AG09319 (cell line): ENCODE results near the gene RNASE7.

ENCODE experiments used
- DNase-seq: peaks from one replicate; pipeline ENCODE4 v3.0.0-alpha.2; 2010; ENCODE audit warnings: low read depth; ENCODE audit errors: extremely low read depth
- CTCF ChIP-seq: IDR thresholded peaks from 2 replicates; pipeline ENCODE4 v1.5.1; 2011; ENCODE audit warnings: low read depth, mild to moderate bottlenecking, inconsistent platforms, low read length, moderate library complexity

Gene RNASE7

GRCh38 chr14:21041676-21042433 lies at the start of gene RNASE7:
Gene RNASE7 (plus strand): TSS chr14:21042362. CDS start chr14:21042993, 631 bp downstream.
- no peak for DNase-seq
- TF ChIP-seq CTCF = no peak

DNA sequence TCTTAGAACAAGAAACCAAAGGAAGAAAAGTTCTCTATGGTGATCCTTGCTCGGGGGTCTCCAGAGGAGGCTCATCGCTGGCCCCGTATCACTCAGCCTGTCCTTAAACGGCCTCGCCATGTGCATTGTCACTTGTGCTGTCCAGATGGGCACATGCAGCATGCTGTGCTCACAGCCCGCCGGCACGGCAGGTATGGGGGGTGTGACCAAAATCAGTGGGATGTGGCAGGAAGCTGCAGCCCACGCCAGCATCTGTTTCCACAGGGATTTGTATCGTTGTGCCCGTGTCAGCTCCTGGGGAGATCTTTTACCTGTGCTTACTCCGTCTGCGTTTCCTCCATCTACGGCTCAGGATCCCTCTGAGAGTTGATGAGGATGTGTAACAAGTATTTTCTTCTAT lies 45.6 kb upstream of the RNASE7 start:
- no peak for DNase-seq
- no peak for TF ChIP-seq CTCF

DNA sequence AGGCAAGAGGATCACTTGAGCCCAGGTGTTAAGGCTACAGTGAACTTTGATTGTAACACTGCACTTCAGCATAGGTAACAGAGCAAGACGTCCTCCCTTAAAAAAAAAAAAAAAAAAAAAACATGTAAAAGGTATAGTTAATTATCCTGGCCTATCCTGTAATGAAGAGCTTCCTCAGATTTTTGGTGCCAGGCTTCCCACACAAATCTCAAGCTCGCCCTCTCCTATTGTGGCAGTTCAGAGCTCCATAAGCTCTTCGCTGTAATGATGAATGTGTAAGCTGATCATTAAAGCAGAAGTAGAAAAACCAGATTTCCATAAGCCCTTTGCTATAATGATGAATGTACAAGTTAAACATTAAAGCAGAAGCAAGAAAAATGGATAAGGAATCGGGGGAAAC lies 45.0 kb upstream of the RNASE7 start:
- TF ChIP-seq CTCF = no peak
- DNase-seq = no peak

- TF ChIP-seq CTCF = no peak
- no peak for DNase-seq
These were observed 44.6 kb upstream of the RNASE7 start for GRCh38 chr14:20997564-20997963.

DNA sequence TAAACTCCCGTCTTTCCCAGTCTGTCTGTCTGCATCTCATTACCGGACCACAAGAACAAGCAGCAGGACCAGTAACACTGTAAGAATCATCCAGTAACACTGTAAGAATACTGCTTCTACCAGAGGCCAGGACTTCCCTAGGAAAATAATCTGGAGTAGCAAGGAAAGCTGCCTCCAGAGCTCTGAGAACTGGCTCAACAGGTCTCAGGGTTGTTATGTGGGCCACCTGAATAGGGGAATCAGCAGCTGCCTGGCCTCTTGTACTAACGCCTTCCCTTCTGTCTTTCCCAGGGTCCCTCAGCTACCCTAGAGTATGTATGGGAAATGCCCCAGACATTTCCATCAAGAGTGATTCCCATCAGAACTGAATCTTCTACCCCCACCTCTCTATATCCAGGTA lies 44.0 kb upstream of the RNASE7 start:
- TF ChIP-seq CTCF = no peak

GRCh38 chr14:20998674-20999366 lies 43.3 kb upstream of the RNASE7 start, which contains the start of gene SLC39A2:
Gene SLC39A2 (plus strand): TSS chr14:20999293. CDS start chr14:20999447, 154 bp downstream.
- no peak for TF ChIP-seq CTCF
- DNase-seq = peak; percentile 36

More for the DNA sequence above, 44.0 kb upstream of the RNASE7 start:
- no peak for DNase-seq

GRCh38 chr14:20999591-20999990 lies 42.6 kb upstream of the RNASE7 start:
- TF ChIP-seq CTCF = no peak
- DNase-seq = no peak
